Choroid plexus epithelial cell (primary cell): ENCODE measurements around the gene ASB9.
"Not testable (repeated sequence)": the region's sequence is repeated elsewhere in the genome, so short reads cannot be mapped to it uniquely, and the experiment has no call there.

ENCODE experiments used
- DNase-seq: peaks from one replicate; pipeline ENCODE4 v3.0.0-alpha.2; 2010; ENCODE audit warnings: low read depth
- H3K4me3 ChIP-seq: 2 replicates; pipeline ENCODE4 v1.5.1; 2011; ENCODE audit warnings: low read depth, mild to moderate bottlenecking, control low read depth, low read length, moderate library complexity
- TF ChIP-seq, protein P1 (sequence below): conservative IDR thresholded peaks from 2 replicates; pipeline ENCODE4 v1.5.1; 2011; ENCODE audit warnings: low read depth, mild to moderate bottlenecking, control low read depth, inconsistent platforms, low read length, moderate library complexity

ASB9 gene

DNA sequence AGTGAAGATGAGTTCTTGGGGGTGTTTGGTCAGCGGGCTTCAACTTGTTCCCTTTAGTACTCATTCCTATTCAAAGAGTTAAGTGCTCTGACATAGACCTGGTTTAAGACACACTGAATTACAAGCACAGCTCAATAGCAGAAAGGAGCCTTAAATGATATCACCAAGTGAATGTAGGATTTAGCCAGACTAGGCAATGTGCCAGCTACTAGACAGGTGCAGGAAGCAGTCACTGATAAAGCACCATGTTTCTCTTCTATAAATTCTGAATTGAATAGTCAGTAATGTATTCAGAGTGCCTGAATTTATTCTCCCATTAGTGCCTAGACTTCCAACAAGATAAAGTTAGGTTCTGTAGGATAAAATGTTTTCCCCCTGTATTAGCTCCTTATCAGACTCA lies 63.6 kb downstream of the ASB9 start:
- DNase-seq: no peak
- no peak overlapping the region for H3K4me3 ChIP-seq
- TF ChIP-seq, protein P1, sequence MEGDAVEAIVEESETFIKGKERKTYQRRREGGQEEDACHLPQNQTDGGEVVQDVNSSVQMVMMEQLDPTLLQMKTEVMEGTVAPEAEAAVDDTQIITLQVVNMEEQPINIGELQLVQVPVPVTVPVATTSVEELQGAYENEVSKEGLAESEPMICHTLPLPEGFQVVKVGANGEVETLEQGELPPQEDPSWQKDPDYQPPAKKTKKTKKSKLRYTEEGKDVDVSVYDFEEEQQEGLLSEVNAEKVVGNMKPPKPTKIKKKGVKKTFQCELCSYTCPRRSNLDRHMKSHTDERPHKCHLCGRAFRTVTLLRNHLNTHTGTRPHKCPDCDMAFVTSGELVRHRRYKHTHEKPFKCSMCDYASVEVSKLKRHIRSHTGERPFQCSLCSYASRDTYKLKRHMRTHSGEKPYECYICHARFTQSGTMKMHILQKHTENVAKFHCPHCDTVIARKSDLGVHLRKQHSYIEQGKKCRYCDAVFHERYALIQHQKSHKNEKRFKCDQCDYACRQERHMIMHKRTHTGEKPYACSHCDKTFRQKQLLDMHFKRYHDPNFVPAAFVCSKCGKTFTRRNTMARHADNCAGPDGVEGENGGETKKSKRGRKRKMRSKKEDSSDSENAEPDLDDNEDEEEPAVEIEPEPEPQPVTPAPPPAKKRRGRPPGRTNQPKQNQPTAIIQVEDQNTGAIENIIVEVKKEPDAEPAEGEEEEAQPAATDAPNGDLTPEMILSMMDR: no peak

DNA sequence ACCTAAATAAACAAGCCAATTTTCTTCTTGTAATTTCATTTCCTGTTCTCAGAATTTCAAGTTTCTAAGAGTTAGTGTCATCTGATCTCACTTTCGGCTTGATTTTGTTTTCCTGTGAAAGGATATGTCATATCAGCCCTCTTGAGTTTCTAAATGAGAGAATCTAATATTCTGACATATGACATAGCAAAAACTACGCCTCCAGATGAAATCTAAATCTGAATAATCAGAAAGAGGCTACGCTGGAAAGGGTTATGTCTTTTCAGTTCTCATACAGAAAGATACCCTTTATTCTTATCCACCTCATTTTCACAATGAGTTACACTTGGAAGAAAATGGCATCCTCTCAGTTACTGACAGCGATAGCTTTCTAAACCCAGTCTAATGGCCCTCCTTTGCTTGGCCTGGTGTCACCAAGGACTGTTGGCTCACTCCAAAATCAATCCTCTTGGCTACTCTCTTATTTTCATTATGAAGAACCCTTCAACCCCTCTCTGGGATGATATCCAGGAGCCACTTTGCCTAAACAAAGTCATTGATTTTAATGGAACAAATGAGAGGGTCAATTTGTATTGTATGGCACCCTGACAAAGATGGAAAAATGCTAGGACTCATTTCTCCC lies 65.6 kb downstream of the ASB9 start:
- DNase-seq: no peak
- TF ChIP-seq, protein P1: no peak
- no peak overlapping the region for H3K4me3 ChIP-seq

DNA sequence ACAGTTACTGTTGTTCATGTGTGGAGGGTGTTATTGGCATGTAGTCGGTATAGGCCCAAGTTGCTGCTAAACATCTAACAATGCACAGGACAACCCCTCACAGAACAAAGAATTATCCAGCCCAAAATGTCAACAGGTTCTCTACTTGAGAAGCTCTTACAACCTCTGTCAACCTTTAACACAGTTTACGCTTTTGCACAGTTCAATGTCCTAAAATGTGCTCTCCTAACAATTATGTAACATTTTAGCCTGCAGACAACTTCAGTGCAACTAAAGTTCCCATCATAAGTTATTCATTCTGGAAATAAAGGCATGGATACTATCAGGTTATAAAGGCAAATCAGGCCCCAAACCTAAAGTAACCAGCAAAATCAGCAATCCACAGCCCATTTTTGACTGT lies 66.2 kb downstream of the ASB9 start:
- no peak overlapping the region for H3K4me3 ChIP-seq
- TF ChIP-seq, protein P1: no peak

DNA sequence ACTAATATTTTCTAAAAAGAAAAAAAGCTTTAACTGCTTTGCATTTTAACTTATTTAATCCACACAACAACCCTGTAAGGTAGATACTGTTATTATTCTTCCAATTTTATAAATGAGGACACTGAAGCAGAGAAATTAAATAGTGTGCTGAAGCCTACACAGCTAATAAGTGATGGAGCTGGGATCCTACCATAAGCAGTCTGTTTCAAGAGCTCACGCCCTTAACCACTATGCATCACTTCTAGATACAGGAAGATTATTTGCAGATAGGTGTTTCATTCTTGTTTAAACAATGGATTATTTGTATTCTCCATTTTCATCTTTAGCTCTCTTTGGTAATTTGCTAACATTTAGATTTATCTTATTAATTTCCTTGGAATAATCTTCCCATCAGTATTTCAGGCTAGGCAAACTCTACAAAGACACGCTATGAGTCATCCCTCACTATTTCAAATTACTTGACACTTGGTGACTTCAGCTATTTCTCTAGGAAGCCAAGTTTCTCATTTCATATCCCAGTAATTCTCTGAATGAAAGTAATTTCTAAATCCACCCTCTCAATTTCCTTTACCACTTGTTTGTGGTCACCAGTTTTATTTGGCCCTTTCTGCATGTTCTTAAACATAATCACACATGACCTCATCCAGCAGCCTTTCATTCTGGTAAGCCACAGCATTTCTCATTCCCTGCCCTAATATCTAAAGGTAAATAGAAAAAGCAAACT lies 67.3 kb downstream of the ASB9 start:
- DNase-seq: peak; percentile 21
- H3K4me3 ChIP-seq: no peak overlapping the region
- TF ChIP-seq, protein P1: no peak

More for the DNA sequence above, 66.2 kb downstream of the ASB9 start:
- DNase-seq: no peak

DNA sequence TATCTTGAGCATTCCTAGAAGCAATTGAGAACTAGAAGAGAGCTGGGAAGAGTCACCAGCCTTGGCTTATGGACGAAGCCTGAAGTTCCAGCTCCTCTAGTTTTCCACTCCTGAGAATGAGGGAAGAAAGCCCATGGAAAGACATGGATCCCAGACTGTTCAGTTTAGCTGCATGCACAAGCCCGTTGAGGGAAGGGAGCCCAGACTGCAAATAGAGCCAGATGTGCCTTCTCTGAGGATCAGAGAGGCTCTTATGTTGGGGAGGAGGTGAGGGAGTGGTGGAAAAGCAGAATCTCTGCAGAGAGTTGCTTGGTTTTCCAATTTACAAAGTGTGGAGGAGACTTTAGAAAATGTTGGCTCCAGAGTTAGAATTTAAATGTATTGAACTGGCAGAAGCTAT lies 69.0 kb downstream of the ASB9 start:
- no peak for DNase-seq
- H3K4me3 ChIP-seq: no peak overlapping the region
- TF ChIP-seq, protein P1: no peak

DNA sequence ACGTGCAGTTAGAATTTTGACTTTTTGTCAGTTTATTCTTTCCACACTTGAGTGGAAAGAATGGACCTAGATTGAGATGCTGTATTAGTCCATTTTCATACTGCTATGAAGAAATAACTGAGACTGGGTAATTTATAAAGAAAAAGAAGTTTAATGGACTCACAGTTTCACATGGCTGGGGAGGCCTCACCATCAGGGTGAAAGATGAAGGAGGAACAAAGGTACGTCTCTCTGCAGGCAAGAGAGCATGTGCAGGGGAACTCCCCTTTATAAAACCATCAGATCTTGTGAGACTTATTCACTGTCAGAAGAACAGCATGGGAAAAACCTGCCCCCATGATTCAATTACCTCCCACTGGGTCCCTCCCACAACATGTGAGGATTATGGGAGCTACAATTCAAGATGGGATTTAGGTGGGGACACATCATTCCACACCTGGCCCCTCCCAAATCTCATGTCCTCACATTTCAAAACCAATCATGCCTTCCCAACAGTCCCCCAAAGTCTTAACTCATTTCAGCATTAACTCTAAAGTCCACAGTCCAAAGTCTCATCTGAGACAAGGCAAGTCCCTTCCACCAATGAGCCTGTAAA lies 71.2 kb downstream of the ASB9 start:
- DNase-seq, H3K4me3 ChIP-seq: not testable (repeated sequence)

DNA sequence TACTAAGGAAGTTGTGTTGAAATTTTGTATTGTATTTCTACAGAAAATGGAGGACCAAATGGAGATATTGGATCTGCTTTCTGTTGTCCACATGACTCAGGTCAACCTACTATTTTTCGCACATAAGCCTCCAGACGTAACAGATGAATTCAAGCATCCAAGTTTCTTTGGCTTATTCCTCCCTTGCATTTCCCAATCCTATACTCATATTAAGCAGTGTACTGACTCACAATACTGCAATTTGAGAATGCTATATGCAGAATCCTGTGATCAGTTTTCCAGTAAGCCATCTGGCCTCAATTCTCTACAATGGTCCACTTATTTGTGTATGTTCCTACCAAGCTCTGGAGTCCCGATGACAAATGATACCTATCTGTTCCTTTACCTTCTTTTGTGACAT lies 75.7 kb downstream of the ASB9 start:
- TF ChIP-seq, protein P1: no peak
- no peak for DNase-seq
- H3K4me3 ChIP-seq: no peak overlapping the region
